A204.1 (cell line): ENCODE results near the gene KCNK3.

Source experiments
- FAIRE-seq: peaks from 2 replicates; lab custom pipeline; 2012; peaks lifted over from hg19 to GRCh38; lab: Jason Lieb, UNC

Gene KCNK3

DNA sequence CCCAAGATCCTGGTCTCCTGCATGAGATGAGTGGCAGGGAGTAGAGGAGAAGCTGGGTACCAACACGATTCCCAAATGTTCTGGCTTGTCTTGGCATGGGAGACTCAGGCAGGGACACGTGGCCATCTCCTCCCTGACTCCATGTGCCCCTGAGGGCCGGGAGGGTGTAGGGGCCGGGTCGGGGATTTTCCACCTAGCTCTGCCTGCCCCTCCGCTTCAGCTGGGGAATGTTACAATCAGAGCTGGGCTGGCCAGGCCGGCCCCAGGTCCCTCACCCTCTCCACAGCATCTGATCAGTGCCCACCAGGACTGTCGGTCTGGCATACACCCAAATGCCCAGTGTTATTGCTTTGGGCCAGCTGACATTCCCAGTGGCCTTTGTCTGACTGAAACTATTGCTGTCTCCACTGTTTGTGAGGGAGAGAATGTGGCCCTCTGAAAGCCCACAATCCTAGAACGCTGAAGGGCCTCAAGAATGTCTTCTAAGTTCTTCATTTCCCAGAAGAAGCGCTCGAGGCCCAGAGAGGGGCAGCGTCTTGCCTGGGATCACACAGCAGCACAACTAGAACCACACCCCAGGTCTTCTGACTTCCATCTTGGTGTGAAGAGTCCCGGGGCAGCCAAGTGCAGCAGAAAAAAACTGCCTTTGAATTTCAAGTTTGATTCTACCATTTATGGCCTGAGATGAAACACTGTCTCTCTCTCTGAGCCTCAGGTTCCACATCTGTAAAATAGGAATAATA, 23.2 kb downstream of the KCNK3 start:
- no peak for FAIRE-seq

DNA sequence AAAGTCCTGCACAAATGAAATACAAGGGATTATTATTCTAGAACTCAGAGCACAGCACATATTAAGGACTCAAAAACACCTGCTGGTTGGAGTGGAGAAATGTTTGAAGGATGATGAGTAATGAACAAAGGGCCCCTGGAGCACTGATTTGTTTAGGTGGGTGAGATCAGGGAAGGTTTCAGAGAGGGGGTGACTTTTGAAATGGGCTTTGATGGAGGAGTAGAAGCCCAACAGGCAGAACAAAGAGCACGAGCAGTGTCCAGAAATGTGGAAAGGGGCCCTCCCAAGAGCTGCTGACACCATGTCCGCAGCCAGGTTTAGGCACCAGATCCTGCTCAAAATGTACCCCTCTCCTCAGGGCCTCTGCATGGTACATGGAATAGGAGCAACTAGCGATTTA, 23.8 kb downstream of the KCNK3 start:
- no peak for FAIRE-seq

DNA sequence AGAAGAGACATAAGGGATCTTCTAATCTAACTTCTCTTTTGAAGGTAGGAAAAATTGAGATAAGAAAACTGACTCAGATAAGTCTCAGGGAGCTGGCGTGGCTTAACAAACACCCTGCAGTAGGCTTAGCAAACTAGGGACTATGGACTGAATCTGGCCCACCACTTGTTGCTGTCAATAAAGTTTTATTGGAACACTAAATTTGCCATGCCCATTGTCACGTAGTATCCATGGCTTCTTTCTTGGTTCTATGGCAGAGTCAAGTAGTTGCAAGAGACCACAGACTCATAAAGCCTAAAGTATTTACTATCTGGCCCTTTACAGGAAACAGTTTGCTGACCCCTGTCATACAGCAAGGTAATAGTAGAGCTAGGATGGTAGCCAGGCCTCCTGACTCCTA, 24.2 kb downstream of the KCNK3 start:
- FAIRE-seq = no peak

DNA sequence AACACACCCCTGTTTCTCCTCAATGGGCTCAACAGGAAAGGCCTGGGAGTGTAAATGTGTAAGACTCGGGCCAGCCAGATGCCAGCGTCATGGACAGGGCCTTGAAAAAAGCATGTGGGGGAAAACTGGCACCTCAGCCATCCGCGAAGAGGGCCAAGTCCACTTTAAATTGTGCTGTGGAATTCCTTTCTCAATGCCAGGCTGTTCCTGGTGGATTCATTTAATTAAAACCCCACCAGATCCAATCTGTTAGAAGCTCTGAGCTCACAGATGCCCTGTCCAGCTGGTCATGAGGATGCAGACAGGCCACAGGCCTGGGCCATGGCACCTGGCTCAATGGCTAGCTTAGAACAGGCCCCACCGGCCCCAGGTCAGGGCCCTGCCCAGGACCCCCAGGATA, 24.8 kb downstream of the KCNK3 start:
- no peak for FAIRE-seq

DNA sequence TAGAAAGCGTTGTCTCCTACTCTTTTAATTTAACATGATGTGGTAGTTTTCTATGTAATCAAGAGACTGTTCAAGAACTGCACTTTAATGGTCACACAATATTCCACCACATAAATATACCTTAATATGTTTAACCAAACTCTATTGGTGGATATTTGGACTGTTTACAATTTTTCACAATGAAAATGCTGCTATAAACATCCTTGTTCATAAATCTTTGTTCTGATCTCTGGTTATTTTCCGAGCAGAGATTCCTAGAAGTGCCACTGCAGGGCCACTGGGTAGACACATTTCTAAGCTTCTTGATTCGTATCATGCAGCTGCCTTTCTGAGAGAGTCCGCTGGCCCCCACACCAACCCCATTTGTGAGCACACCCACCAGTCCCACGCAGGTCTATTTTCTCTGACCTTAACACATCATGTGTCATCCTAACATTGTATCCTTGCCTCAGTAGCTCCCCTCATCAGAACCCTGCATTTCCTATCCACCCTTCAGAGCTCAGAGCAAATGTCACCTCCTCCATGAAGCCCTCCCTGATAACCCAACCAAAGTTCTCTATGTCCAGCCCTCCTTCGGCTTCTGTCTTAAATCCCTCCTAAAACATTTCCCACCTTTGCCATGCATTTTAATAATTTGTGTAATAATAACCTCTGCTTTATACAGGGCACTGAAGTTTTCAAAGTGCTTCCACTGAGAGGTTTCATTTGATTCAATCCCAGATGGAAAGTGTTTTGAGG, 26.6 kb downstream of the KCNK3 start:
- no peak for FAIRE-seq

DNA sequence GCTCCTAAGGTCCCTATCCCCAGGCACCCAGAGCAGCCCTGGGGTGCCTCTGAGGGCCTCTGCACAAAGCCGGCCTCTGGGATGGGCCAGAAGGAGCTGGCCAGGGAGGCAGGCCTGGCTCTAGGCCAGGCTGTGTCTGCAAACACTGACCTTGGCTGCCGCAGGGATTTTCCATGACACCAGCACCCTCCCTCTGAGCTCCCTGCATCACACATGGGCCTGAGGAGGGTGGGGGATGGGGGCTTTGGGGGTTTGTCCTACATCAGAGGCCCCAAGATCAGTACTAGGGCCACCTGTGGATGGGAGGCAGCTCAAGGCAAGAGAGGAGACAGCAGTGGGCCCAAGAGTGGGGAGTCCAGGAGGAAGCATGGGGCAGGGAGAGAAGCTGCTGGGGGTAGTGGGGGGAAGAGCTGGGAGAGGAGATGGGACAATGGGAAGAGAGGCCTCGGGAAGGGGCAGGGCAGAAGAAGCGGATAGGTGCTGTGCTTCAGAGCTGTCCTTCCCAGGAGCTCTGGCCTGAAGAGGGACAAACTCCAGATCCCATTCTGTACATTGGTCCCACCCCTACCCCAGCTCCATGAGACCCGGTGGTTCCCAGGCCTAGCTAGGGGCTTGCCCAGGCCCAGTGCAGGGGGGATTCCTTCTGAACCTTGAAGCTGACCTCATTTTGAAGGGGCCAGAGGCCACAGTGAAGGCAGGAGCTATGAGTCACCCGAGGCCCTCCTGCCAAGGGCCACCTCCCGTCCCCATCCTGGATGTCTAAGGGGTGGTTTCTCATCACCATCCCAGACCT, 28.0 kb downstream of the KCNK3 start:
- no peak for FAIRE-seq

DNA sequence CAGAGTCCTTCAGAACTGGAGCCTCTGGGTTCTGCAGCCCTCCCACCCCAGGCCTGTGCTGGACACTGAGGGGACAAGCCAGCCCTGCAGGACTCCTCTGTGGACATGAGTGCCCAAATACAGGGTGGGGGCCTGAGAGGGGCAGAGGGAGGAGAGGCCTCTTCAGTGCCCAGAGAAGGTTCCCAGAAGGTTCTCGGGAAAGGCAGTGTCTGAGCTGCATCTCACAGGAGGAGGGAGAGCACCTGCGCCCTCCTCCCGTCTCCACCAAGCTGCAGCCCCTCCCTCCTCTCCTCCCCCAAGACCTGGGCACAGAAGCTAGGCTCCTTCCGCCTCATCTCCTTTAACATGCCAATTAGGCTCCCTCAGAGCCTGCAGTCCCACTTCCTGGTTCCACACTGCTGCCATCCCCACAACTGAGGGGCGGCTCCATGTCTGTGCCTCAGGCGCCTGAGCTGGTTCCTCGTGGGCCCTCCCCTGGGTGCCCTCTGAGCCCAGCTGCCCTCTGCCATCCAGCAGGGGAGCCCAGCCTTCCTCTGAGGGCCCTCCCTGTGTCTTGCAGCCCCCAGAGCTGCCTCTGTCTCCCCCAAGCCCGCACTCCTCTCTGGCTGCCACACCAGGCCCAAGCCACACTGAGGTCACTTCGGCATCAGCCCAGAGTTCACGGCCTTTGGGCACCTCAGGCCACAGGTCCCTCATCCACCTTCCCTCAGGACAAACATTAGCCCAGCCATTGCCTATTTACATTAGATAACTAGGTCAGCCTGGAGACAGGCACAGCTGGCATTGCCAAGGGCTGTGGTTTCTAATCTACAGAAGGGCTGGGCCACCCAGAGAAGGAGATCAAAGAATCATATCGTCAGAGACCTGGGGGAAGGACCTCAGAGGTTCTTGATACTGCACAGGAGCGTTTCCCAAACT, 28.9 kb downstream of the KCNK3 start:
- no peak for FAIRE-seq

DNA sequence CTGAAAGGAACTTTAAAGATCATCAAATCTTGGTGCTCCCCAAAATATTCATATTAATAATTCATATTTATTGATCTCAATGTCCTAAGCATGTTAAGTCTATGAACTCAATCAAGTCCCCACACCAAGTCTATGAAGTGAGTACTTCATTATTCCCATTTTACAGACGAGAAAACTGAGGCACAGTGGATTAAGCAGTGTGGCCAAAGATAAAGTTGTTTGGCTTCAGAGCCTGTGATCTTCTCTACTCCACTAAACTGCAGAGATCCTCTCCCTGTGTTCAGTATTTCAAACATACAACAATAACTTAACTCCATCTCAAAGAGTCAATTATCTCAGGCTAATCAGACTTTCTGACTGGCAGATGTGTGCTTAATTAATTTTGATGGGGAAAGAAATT, 29.8 kb downstream of the KCNK3 start:
- FAIRE-seq = no peak

DNA sequence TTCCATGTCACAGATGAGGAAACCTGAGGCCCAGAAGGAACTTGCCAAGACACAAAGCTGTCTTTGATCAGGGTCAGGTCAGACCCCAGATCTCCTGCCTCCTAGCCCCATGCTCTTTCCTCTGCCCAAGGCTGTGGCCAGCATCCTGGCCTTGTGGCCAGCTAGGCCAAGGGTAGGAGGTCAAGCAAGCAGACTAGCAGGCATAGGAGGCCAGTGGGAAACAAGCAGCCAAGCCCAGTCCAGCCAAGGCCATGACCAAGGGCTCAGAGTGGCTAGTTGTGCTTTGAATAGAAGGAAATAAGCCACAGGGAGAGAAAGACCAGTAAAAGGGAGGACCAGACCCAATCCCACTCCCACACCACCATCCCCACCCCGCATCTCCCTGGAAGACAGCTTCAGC, 30.4 kb downstream of the KCNK3 start:
- no peak for FAIRE-seq

DNA sequence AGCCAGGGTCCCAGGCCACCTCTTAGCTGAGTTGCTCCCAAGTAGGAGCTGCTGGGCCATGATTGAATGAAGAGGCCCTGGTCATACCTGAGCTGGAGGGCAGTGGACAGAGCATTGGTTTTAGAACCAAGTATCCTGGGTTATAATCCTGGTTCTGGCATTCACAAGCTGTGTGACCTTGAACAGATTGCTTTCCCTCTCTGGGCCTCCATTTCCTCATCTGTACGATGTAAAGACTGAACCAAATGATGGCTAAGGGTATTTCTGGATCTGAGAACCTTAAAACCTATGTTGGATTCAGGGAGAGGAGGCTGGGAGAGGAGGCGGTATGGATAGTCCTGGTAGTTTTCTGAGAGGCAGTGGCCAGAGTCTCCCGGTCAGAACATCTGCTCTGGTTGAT, 31.0 kb downstream of the KCNK3 start:
- FAIRE-seq = no peak

DNA sequence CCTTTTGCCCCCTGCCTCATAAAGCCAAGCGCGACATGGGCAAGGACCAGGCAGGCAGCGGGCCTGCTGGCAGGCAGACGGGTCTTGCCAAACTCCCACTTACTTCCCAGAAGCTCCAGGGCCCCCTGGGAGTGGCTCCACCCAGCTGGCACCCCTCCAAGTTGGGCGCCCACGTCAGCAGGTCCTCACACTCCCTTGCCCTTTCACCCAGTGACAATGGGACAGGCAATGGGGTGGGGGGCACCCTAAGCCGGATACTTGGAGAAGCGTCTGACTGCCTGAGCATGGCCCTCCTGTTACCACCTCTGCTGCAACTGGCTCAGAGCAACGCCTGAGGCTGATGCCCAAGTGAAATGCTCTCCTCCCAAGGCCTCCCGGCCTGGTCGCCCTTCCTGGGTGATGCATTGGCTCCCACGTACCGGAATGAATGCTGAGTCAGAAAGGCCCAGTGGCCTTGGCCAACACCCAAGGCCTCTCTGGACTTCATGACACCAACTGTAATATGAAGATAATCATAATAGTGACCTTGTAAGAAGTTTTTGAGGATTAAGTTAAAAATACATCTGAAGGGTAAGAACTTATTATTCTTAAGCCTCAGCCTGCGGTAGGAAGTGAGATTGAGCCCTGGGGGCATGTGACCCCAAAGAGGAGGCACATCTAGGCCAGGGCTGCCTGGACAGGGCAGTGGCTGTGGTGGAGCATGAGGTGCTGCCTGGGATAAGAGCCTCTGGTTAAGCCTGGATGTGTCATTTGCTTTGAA, 31.6 kb downstream of the KCNK3 start:
- no peak for FAIRE-seq

DNA sequence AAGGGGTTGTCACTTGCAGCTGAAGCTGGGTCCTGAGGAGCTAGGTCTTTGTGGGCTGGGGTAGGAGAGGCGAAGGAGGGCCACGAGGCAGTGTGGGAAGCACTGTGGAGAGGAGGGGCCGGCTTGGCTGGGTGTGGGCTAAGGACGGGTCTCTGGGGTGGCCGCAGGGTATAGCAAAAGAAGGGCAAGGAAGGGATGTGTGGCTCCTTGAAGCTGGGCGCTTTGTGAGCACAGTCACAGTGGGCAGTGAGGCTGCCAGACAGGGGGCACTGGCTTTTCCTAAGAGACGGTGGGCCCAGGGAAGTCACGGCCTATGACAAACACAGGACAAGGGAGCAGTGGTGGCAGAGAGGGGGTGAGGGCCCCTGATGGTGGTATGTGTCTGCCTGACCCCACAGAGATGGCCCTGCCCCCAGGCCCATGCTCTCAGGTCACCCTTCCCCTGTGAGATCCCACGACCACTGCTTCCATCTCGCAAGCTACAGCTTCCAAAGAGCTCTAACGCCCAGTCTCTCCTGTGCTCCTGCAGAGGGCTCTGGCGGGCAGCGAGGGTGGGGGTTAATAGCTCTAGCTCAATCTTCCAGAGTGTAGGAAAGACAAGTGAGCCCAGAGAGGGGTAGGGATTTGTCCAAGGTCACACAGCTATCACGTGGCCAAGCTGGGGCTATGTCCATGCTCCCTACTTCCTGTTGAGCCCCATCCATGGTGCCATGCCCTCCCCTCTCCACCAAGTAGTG, 32.4 kb downstream of the KCNK3 start:
- no peak for FAIRE-seq

DNA sequence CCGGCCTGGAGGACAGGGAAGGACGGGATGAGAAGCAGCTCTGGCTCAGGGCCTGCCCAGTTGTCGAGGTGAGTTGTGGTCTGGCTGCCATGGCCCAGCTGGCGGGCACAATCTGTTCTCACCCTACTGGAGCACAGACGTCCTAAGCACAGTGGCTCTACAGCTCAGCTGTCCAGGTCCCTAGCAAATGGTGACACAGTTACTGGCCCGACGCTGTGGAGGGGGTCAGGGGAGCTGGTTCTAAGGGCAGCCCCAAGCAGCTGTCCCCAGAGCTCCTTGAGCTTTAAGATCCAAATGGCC, 32.9 kb downstream of the KCNK3 start:
- FAIRE-seq = no peak

DNA sequence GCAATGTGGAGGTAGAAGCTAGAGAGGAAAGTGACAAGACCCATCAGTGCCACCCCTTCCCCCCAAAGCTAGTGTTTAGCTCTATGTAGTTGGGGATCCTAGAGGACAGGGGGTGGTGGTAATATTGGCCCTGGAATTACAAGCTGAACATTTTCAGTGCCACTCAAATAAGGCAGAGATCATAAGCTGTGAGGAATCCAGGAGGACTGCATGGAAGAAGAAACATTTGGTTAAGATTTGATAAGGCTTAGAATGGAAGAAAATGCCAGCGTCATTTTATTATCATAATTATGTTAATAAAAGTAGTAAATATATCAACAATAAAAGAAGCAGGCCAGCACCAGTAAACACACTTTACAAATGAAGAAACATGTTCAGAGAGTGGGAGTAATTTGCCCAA, 33.7 kb downstream of the KCNK3 start:
- no peak for FAIRE-seq

DNA sequence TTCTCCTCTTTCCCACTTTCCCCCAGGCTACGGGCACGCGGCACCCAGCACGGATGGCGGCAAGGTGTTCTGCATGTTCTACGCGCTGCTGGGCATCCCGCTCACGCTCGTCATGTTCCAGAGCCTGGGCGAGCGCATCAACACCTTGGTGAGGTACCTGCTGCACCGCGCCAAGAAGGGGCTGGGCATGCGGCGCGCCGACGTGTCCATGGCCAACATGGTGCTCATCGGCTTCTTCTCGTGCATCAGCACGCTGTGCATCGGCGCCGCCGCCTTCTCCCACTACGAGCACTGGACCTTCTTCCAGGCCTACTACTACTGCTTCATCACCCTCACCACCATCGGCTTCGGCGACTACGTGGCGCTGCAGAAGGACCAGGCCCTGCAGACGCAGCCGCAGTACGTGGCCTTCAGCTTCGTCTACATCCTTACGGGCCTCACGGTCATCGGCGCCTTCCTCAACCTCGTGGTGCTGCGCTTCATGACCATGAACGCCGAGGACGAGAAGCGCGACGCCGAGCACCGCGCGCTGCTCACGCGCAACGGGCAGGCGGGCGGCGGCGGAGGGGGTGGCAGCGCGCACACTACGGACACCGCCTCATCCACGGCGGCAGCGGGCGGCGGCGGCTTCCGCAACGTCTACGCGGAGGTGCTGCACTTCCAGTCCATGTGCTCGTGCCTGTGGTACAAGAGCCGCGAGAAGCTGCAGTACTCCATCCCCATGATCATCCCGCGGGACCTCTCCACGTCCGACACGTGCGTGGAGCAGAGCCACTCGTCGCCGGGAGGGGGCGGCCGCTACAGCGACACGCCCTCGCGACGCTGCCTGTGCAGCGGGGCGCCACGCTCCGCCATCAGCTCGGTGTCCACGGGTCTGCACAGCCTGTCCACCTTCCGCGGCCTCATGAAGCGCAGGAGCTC, 35.4 kb downstream of the KCNK3 start:
- no peak for FAIRE-seq

DNA sequence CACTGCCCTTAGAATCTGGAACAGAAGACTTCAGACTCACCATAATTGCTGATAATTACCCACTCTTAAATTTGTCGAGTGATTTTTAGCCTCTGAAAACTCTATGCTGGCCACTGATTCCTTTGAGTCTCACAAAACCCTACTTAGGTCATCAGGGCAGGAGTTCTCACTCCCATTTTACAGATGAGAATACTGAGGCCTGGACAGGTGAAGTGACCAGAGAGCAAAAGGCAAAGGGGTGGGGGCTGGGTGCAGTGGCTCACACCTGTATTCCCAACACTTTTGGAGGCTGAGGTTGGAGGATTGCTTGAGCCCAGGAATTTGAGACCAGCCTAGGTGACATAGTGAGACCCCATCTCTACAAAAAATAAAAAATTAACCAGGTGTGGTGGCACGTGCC, 36.8 kb downstream of the KCNK3 start:
- no peak for FAIRE-seq

DNA sequence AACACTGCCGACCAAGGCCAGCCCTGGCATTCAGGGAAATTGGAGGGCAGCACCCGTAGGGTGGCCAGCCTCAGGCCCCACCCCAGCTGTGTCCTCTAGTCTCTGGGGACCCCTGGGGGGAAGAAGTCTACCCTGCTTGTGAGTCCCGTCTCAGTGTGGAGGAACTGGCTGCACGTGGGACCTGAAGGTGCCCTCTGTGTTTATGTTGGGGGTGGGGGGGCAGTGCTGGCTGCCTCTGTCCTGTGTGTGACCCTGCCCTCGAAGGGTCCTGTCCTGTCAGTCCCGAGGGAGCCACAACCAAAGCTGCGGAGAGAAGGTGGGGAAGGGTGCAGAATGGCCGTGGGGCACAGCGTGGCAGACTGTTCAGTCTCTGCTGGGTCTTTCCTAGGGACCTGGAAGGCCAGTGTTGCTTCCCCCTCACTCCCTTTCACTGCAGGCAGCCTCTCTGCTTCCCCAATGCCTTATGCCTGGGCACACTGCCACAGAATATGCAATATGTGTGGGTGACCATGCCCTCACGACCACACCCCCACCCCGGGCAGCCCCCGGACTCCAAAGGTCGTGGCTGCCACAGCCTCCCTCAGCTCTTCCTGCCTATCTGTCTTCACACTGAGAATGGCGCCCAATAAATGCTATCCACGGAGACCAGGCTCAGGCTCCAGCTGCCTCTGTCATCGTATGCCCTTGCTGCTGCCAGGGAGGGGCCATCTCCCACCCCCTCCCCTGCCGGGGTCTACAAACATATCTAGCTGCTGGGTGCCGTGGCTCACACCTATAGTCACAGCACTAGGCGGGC, 38.2 kb downstream of the KCNK3 start:
- no peak for FAIRE-seq

DNA sequence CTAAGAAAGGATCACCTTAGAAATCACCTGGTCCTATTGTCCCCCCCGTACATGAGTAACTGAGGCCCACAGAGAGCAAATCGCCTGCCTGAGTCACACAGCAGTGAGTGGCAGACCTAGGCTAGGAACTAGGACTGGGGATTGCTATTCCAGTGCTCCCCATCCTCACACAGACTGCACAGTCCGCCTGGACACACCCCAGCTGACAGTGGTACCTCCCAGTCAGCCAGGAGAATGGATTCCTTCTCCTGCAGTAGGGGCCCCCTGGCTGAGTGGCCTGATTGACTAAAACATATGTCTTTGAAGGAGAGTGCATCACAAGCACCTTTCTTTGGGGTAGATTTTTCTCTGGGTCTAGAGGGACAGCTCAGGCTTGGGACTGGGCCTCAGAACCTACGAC, 39.2 kb downstream of the KCNK3 start:
- no peak for FAIRE-seq

DNA sequence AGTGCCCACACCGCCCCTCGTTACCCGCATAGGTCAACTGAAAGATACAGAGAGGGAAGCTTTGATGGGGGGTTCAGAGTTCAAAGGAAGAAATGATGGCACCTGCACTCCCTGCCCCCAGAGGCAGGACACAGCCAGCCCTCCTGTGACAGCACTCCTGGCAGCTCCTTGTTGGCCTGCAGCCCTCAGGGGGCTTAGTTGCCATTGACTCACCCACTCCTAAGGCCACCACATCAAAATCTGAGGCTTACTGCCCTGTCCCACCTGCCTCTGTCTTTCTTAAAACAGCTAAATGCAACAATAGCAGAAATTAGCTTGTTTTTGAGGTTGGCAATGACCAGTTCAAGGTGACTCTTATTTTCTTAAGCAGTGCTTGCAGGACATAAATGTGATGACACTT, 39.9 kb downstream of the KCNK3 start:
- FAIRE-seq = no peak
